GM18861 (cell line): ENCODE data around the gene OR8S1.
"Not testable (repeated sequence)": the region's sequence is repeated elsewhere in the genome, so short reads cannot be mapped to it uniquely, and the experiment has no call there.

Experiments used
- ATAC-seq: cut with Tn5 transposase; IDR thresholded peaks from one replicate; pipeline ENCODE4 v1.9.1; 2021; ENCODE audit not compliant: unreplicated experiment

The OR8S1 gene

DNA sequence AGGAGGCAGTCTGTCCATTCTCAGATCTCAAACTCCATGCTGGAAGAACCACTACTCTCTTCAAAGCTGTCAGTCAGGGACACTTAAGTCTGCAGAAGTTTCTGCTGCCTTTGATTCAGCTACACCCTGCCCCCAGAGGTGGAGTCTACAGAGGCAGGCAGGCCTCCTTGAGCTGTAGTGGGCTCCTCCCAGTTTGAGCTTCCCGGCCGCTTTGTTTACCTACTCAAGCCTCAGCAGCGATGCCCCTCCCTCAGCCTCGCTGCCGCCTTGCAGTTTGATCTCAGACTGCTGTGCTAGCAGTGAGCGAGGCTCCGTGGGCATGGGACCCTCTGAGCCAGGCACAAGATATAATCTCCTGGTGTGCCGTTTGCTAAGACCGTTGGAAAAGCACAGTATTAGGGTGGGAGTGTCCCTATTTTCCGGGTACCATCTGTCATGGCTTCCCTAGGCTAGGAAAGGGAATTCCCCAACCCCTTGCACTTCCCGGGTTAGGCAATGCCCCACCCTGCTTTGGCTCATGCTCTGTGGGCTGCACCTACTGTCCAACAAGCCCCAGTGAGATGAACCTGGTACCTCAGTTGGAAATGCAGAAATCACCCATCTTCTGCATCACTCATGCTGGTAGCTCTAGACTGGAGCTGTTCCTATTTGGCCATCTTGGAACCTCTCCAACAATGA lies 28.4 kb downstream of the OR8S1 start:
- ATAC-seq: not testable (repeated sequence)

DNA sequence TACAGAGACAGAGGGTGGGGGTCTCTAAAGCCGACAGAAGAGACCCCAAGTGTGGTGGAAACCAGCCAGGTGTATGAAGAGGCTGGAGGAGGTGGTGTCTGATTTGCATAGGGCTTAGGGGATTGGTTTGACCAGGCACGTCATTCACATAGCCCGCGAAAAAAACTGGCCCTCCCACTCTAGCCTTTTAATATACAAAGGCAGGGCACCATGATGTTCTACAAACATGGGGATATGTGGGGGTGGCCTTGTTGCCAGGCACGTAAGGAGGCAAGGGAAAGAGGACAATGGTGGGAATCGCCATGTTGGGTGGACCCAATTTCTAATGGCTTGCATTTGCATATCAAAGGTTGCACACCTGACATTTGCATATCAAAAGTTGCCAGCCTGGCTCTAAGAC lies 31.2 kb downstream of the OR8S1 start:
- no peak for ATAC-seq

DNA sequence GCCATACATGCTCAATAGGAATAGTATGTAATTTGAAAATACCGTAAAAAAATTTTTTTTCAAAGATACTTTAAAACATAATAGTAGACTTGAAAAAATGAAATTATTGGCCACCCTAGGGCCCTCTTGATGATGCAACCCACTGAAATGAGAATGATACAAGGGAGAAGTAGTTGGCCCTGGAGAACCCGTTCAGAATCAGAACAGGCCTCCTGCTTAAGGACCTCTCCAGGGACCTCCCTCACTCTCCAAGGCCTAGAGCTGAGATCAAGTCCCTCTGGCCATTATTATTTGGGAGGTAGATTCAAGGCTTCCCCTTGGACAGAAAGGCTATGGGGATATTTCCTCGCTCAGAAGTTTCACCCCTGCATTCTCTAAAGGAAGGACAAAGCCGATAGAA lies 32.5 kb downstream of the OR8S1 start:
- no peak for ATAC-seq

DNA sequence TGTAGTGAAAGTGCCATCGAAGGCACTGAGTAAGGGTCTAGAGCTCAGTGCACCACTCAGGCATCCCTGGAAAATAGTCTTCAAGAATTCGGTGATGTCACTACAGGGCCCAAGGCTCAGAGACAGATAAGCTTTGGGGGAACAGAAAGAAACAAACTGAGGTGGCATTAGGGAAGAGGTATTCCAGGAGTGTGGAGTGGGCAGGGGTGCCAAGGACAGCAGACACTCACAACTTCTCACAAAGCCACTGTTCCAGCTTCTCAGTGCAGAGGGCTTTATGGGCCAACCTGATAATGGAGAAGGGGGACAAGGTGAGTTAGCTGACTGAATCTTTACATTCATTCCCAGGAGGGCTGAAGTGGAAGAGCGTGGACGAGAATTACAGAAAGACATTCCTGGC lies 42.3 kb downstream of the OR8S1 start:
- ATAC-seq: no peak

DNA sequence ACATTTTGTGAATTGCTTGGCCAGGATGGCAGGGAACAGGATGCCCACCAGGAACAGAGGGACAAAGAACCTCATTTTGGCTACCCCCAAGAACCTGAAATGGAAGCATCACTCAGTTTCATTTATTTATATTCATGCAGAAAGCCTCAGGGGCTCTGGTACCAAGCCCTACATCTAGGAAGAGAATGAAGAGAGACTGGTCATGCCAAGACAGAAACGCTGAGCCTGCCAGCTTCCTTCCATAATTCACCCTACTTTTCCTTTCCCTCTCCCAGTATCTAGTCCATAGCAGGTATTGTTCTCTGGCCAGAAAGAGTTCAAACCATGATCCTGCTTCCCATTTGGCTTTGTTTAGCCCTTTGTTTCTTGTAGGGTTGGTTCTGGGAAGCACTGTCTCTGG lies 44.5 kb downstream of the OR8S1 start, which contains the start of gene LALBA:
Gene LALBA (minus strand): TSS at position 101 of the 400 bp plus-strand sequence. CDS start 26 bp downstream, at position 75.
- no peak for ATAC-seq

DNA sequence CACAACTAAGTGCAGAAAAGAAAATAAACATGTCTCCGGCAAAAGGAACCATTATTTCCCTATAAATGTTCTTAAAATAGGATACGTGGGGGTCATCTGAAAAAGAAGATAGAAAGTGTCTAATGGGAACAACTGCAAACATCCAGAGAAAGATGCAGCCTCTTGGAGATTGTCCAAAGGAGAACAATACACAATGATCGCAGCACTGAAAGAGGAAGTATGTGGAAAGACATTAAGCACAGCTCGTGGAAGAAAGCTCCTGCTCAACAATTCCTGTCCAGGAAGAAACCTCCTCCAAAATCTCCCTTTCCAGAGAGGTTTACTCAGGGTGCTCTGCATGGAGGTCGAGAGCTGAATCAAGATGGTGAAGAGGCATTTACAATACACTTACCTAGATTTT lies 46.9 kb downstream of the OR8S1 start:
- ATAC-seq: no peak
